Ureter (tissue), 1 donor: ENCODE measurements around the gene IL26. TPM values are rescaled to one million over a fixed set of nuclear protein-coding genes. Genes with fewer than 3 reads are reported as not detected.

ENCODE experiments used
- DNase-seq: peaks from one replicate; pipeline ENCODE4 v3.0.0-alpha.2; 2020; ENCODE audit warnings: low spot score
- total RNA-seq: library from RNA; stranded (reverse); gene quantifications from one replicate; pipeline ENCODE4 v1.2.4, GENCODE V29; 2023
- donor health status: DM: yes; HTN: yes; CAD: no.

Gene IL26
- total RNA-seq, 1 donor from 2014 or later = not detected

DNA sequence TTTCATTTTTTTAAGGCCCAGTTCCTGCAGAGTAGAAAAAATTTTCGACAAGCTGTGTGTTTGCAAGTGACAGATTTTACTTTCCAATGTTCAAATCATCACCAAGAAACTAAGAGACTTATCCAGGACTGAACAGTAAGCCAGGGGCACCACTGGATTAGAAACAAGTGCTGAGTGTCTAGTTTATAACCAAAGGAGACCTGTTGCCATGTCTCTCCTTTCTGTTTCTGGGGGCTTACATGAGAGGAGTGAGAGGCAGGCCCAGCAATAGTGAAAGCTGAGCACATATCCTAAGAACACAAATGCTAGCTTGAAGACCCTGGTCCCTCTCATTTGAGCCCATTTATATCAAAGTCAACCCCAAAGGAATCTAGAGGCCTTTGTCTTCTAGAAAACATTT lies 69.0 kb downstream of the IL26 start:
- no peak for DNase-seq

DNA sequence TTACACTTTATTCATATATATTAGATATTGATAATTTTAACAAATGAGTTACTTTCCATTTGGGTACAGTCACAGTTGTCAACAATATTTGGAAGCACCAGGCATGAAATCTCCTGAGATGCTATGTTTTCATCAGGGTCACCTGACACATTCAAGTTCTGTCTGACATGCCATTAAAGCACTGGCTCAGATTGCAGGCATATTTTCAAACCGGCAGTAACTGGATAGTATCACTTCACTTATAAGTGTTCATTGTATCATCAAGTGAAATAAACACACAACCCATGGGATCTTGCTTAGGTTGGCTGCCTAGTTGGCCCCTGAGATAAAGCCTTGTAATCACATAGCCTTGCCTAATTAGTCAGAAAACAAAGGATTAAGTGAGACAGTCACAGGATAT lies 70.8 kb downstream of the IL26 start:
- DNase-seq = no peak

Other genes starting within 250 kb of the IL26 start
- gene IFNG-AS1, start 236.4 kb downstream of the IL26 start, total RNA-seq = 0.49 TPM
- gene IFNG, start 66.1 kb downstream of the IL26 start, total RNA-seq = 0.31 TPM
- gene IL22, start 27.8 kb upstream of the IL26 start, total RNA-seq = not detected
- 24.7 TPM for gene MDM1, start 106.6 kb upstream of the IL26 start, total RNA-seq